ENCODE measurements around the gene SLC22A23.

Gene SLC22A23

GRCh38 chr6:3363296-3364025 lies 93.4 kb downstream of the SLC22A23 start:
- peak overlapping the region; percentile 48 for H3K27ac ChIP-seq
- TF ChIP-seq CTCF (IDR thresholded peaks at IDR 0.05) (no peak), ZFX (IDR thresholded peaks at IDR 0.05; ENCODE audit: borderline replicate concordance) (no peak)

- no peak for TF ChIP-seq ZFX (IDR thresholded peaks at IDR 0.05; ENCODE audit: borderline replicate concordance)
- H3K27ac ChIP-seq, result no peak overlapping the region
Measured at GRCh38 chr6:3361312-3362037, 95.4 kb downstream of the SLC22A23 start.

DNA sequence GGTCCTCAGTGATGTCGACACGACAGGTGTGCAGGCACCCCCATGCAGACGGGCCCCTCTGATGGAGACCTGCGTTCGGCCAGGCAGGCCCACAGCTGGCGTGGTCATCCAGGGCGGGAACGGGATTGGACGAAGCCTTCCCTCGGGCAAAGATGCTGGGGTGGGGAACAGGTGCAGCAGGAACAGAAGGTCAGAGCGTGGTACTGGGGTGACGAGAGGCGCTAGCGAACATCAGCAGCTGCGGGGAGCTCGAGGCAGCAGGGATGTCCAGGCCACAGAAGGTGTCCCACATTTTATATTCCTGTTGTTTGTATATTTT lies 96.2 kb downstream of the SLC22A23 start:
- TF ChIP-seq CTCF (IDR thresholded peaks at IDR 0.05) (no peak), ZFX (IDR thresholded peaks at IDR 0.05; ENCODE audit: borderline replicate concordance) (no peak)
- no peak overlapping the region for H3K27ac ChIP-seq

DNA sequence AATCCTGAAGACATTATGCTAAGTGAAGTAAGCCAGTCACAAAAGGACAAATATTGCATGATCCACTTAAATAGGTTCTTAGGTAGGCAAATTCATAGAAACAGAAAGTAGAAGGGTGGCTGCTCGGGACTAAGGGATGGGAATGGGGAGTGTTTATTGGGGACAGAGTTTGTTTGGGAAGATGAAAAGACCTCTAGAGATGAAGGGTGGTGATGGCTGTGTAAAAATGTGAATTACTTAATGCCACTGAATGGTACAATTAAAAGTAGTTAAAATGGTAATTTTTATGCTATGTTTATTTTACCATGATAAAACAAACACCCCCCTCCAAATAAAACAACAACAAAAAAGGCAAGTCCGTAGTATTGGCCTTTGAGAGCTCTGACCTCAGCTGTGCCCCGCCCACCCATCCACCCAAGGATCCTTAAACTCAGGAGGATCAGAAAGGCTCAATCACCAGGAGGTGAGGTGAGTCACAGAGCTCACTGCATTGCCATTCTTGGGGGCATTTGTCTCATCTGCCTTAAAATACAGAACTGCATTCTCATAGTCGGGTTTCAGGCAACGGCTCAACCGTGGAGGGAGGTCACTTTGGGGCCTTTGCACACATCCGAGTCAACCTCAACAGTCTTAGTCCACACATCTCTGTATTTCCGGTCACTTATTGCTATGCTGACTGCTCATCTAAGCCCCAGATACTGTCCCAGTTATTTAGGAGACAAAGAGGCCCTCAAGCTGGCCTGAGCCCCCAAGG lies 96.7 kb downstream of the SLC22A23 start:
- H3K27ac ChIP-seq, result peak overlapping the region; percentile 95; the same call in 1 of the 2 replicates
- TF ChIP-seq ZFX (IDR thresholded peaks at IDR 0.05; ENCODE audit: borderline replicate concordance), result no peak
- no peak for TF ChIP-seq CTCF (IDR thresholded peaks at IDR 0.05)

- H3K27ac ChIP-seq, result peak overlapping the region; percentile 95
- TF ChIP-seq ZFX (IDR thresholded peaks at IDR 0.05; ENCODE audit: borderline replicate concordance) (no peak), CTCF (IDR thresholded peaks at IDR 0.05) (no peak)
Measured at GRCh38 chr6:3359101-3359752, 97.6 kb downstream of the SLC22A23 start.

DNA sequence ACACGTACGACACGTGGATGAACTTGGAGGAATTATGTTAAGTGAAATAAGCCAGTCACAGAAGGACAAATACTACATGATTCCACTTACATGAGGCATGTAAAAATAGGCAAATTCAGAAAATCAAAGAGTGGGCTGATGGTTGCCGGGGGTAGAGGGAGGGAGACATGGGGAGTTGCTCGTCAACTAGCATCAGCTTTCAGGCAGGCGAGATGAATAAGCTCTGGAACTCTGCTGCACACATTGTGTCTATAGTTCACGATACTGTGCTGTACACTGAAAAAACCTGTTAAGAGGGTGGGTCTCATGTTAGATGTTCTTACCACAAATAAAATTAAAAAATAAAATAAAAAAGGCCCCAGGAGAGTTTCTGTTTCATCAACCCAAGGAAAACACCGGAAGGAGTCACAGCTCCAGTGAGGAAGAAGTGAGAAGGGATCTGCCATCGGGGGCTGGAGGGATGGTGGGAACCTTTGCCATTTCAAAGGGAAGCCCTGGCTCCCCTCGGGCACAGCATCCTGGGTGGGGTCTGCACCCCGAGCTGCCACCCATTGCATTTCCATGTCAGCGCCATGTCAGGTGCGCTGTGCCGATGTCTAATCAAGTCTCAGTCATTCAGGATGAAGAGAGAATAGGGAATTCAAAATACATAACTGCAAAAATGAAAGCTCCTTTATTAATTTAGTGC lies 98.3 kb downstream of the SLC22A23 start:
- TF ChIP-seq CTCF (IDR thresholded peaks at IDR 0.05) (no peak), ZFX (IDR thresholded peaks at IDR 0.05; ENCODE audit: borderline replicate concordance) (no peak)
- peak overlapping the region; percentile 95 for H3K27ac ChIP-seq

DNA sequence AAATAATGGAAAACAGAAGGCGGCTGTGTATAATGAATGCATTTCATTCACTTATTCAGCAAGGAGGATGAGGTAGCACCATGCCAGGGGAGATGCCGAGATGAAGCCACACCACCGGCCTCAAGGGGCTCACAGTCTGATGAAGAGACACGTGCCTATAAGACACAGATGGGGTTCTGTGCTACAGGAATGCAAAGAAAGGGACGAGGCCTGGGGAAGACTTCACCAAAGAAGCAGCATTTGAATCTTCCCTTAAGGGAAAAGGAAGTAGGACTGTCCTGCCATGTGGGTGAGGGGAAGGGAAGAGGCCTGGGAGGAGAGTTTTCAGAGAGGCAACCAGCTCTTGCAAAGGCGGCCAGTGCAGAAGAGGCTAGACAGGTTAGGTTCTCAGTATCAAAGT lies 99.2 kb downstream of the SLC22A23 start:
- no peak for TF ChIP-seq CTCF (IDR thresholded peaks at IDR 0.05)
- no peak for TF ChIP-seq ZFX (IDR thresholded peaks at IDR 0.05; ENCODE audit: borderline replicate concordance)
- H3K27ac ChIP-seq, result peak overlapping the region; percentile 95

All from 22Rv1 (cell line).